ENCODE results near the gene UQCR10. TPM values are rescaled to one million over a fixed set of nuclear protein-coding genes. Genes with fewer than 3 reads are reported as not detected.

UQCR10 gene
- total RNA-seq, 1 donor from 2014 or later, result 80.3 TPM

- TF ChIP-seq CTCF (IDR thresholded peaks at IDR 0.05), result no peak
- Histone ChIP-seq H3K4me1 (peaks cover 15% of the 10 kb centered on the region), H3K27me3 (ENCODE audit: low read depth) (no peaks in the 10 kb centered on the region), H3K9me3 (no peaks in the 10 kb centered on the region), H3K4me3 (no peak overlapping the region), H3K36me3 (peaks cover 53% of the 10 kb centered on the region), H3K27ac (no peak overlapping the region)
- DNase-seq (no peak), ATAC-seq (no peak)
- intact Hi-C loops (cut with DNase I), result no loop called here
These were observed 20.3 kb downstream of the UQCR10 start for GRCh38 chr22:29787371-29787980.

- ATAC-seq, result no peak
- Histone ChIP-seq H3K4me1 (peaks cover 15% of the 10 kb centered on the region), H3K4me3 (no peak overlapping the region), H3K27me3 (ENCODE audit: low read depth) (no peaks in the 10 kb centered on the region), H3K9me3 (no peaks in the 10 kb centered on the region), H3K27ac (no peak overlapping the region), H3K36me3 (peaks cover 64% of the 10 kb centered on the region)
- no peak for DNase-seq
- intact Hi-C loops (cut with DNase I), result no loop called here
- TF ChIP-seq CTCF (IDR thresholded peaks at IDR 0.05), result no peak
These were observed 21.4 kb downstream of the UQCR10 start for GRCh38 chr22:29788339-29789279.

GRCh38 chr22:29790061-29790460 lies 22.9 kb downstream of the UQCR10 start:
- intact Hi-C loops (cut with DNase I), result no loop called here
- H3K27ac ChIP-seq, result no peak overlapping the region
- no peak overlapping the region for H3K4me3 ChIP-seq
- H3K36me3 ChIP-seq, result peaks cover 77% of the 10 kb centered on the region
- no peaks in the 10 kb centered on the region for H3K27me3 ChIP-seq (ENCODE audit: low read depth)
- TF ChIP-seq CTCF (IDR thresholded peaks at IDR 0.05), result no peak
- H3K4me1 ChIP-seq, result peaks cover 6% of the 10 kb centered on the region
- DNase-seq, result no peak
- H3K9me3 ChIP-seq, result no peaks in the 10 kb centered on the region
- ATAC-seq, result no peak

GRCh38 chr22:29793396-29793795 lies 26.2 kb downstream of the UQCR10 start:
- H3K4me3 ChIP-seq, result no peak overlapping the region
- no peak for ATAC-seq
- H3K9me3 ChIP-seq, result no peaks in the 10 kb centered on the region
- peaks cover 19% of the 10 kb centered on the region for H3K4me1 ChIP-seq
- intact Hi-C loops (cut with DNase I), result no loop called here
- no peak for DNase-seq
- peaks cover 91% of the 10 kb centered on the region for H3K36me3 ChIP-seq
- no peak overlapping the region for H3K27ac ChIP-seq
- no peak for TF ChIP-seq CTCF (IDR thresholded peaks at IDR 0.05)
- no peaks in the 10 kb centered on the region for H3K27me3 ChIP-seq (ENCODE audit: low read depth)

- no peak for ATAC-seq
- intact Hi-C loops (cut with DNase I), result no loop called here
- H3K9me3 ChIP-seq, result no peaks in the 10 kb centered on the region
- TF ChIP-seq CTCF (IDR thresholded peaks at IDR 0.05), result no peak
- no peak overlapping the region for H3K4me3 ChIP-seq
- peaks cover 40% of the 10 kb centered on the region for H3K4me1 ChIP-seq
- DNase-seq, result no peak
- H3K27me3 ChIP-seq (ENCODE audit: low read depth), result no peaks in the 10 kb centered on the region
- H3K27ac ChIP-seq, result no peak overlapping the region
- peaks cover 80% of the 10 kb centered on the region for H3K36me3 ChIP-seq
These were observed 28.5 kb downstream of the UQCR10 start for GRCh38 chr22:29795663-29796062.

All from lower lobe of right lung (tissue), 2 donors.